Measurements from ENCODE around the gene SLC8A2. TPM values are rescaled to one million over a fixed set of nuclear protein-coding genes. Genes with fewer than 3 reads are reported as not detected.

SLC8A2 gene
- total and polyA plus RNA-seq, 2 of the 8 experiments (the other 6 are each of a cell fraction or from before 2014, with no cell fraction given): 7.3 to 12.4 TPM

- TF ChIP-seq CHD7 (IDR thresholded peaks at IDR 0.05; ENCODE audit: insufficient replicate concordance, low read length) (no peak), SP1 (IDR thresholded peaks at IDR 0.05; ENCODE audit: low read depth, low read length) (no peak), TCF12 (IDR thresholded peaks at IDR 0.05; ENCODE audit: low read depth, low read length) (no peak), RBBP5 (IDR thresholded peaks at IDR 0.05; ENCODE audit: borderline replicate concordance, low read depth, low read length) (no peak), BCL11A (IDR thresholded peaks at IDR 0.05; ENCODE audit: low read depth in 2 of 2, low read length in 2 of 2) (no peak), ATF2 (IDR thresholded peaks at IDR 0.05; ENCODE audit: low read length) (no peak), RXRA (IDR thresholded peaks at IDR 0.05; ENCODE audit: insufficient read depth, low read depth, low read length) (no peak)
These were observed 53.7 kb downstream of the SLC8A2 start (continued) for GRCh38 chr19:47417746-47418691.
